K562 (cell line): Measurements from ENCODE around the gene MRPL58. TPM values are rescaled to one million over a fixed set of nuclear protein-coding genes. Genes with fewer than 3 reads are reported as not detected.

ENCODE experiments used
- ATAC-seq: fragments of 200-7000 bp; cut with Tn5 transposase; 3 replicates; pipeline ENCODE4 v1.9.1; 2020; ENCODE audit warnings: moderate library complexity
- BruUV-seq: library from RNA; stranded (reverse); fragments of 400-500 nt; replicated peaks from 2 replicates; lab custom pipeline; 2021; lab: Mats Ljungman, UMichigan
- CTCF ChIA-PET: fragments of 300-600 bp; formaldehyde crosslinking; extraction: SDS; loops from one replicate; lab custom pipeline; 2021; ENCODE audit warnings: low intra/inter-chr PET ratio; lab: Yijun Ruan, JAX
- POLR2A ChIA-PET: fragments of 300-600, 350-650 bp; sonication (Branson Sonifier 250); formaldehyde crosslinking; extraction: SDS; loops from one replicate; lab custom pipeline; 2021; ENCODE audit warnings: antibody characterized with exemption, inconsistent platforms; lab: Yijun Ruan, JAX
- DNase-seq, 4 experiments: peaks; one replicate each; pipeline versions ENCODE4 v3.0.0 to v3.0.0-alpha.2; 2011 to 2018; ENCODE audit warnings: low spot score in 3 of 4, mixed read lengths in 3 of 4; ENCODE audit errors: extremely low read depth in 1 of 4
- FAIRE-seq: peaks from 2 replicates; lab custom pipeline; 2011; peaks lifted over from hg19 to GRCh38; lab: Jason Lieb, UNC
- H2AFZ ChIP-seq: 2 replicates; pipeline ENCODE4 v1.6.0; 2011; ENCODE audit warnings: low read depth, low read length, control low read depth, inconsistent platforms
- H3K27ac ChIP-seq: fragments of 200-600 bp; 3 replicates; pipeline ENCODE4 v1.8.0; 2011; ENCODE audit warnings: low read depth, mild to moderate bottlenecking, control low read depth, inconsistent platforms, low read length, moderate library complexity, mixed read lengths; ENCODE audit errors: extremely low read depth
- H3K27me3 ChIP-seq, 2 experiments: fragments of 300-600 bp in 1 of 2; 2 replicates in 1 of 2; 3 replicates in 1 of 2; pipeline versions ENCODE4 v1.6.0 to v1.8.0; 2011; ENCODE audit warnings: inconsistent platforms in 2 of 2, low read length in 2 of 2, mild to moderate bottlenecking in 1 of 2, mixed read lengths in 1 of 2, moderate library complexity in 1 of 2; ENCODE audit not compliant: control insufficient read depth in 2 of 2, insufficient read depth in 2 of 2
- H3K36me3 ChIP-seq: fragments of 300-600 bp; 3 replicates; pipeline ENCODE4 v1.8.0; 2011; ENCODE audit warnings: mild to moderate bottlenecking, low read length, inconsistent platforms; ENCODE audit not compliant: control insufficient read depth, insufficient read depth
- H3K4me1 ChIP-seq, 2 experiments: fragments of 200-600 bp in 1 of 2; replicated peaks in 1 of 2; 2 replicates in 1 of 2; 3 replicates in 1 of 2; pipeline versions ENCODE4 v1.5.1 to v1.8.0; 2011; ENCODE audit warnings: inconsistent platforms in 2 of 2, low read length in 2 of 2, mild to moderate bottlenecking in 1 of 2, mixed read lengths in 1 of 2, moderate library complexity in 1 of 2; ENCODE audit not compliant: control insufficient read depth in 2 of 2, insufficient read depth in 2 of 2
- H3K4me2 ChIP-seq: 2 replicates; pipeline ENCODE4 v1.6.1; 2011; ENCODE audit warnings: low read length, control low read depth, inconsistent platforms, mixed read lengths; ENCODE audit not compliant: insufficient read depth
- H3K4me3 ChIP-seq: fragments of 200-600 bp; sonication (generic), shearing (Covaris generic); 2 replicates; pipeline ENCODE4 v1.5.1; 2016; ENCODE audit warnings: control low read depth, inconsistent platforms
- H3K79me2 ChIP-seq: fragments of 200-600 bp; 3 replicates; pipeline ENCODE4 v1.8.0; 2011; ENCODE audit warnings: low read length, inconsistent platforms; ENCODE audit not compliant: control insufficient read depth, insufficient read depth
- H3K9ac ChIP-seq, 2 experiments: 2 replicates each; pipeline versions ENCODE4 v1.6.0 to v1.6.1; 2011; ENCODE audit warnings: low read depth in 2 of 2, low read length in 2 of 2, control low read depth in 1 of 2, inconsistent platforms in 1 of 2, mild to moderate bottlenecking in 1 of 2, mixed read lengths in 1 of 2; ENCODE audit not compliant: insufficient read depth in 1 of 2
- H3K9me1 ChIP-seq: one replicate; pipeline ENCODE4 v1.6.0; 2011; ENCODE audit warnings: inconsistent platforms, mild to moderate bottlenecking, low read length, moderate library complexity; ENCODE audit not compliant: control insufficient read depth, insufficient read depth
- H3K9me3 ChIP-seq: replicated peaks from 2 replicates; pipeline ENCODE4 v1.5.1; 2011; ENCODE audit warnings: low read depth, low read length, inconsistent platforms; ENCODE audit not compliant: control insufficient read depth, insufficient read depth
- H4K20me1 ChIP-seq: replicated peaks from 2 replicates; pipeline ENCODE4 v1.6.1; 2011; ENCODE audit warnings: low read length, inconsistent platforms, mixed read lengths; ENCODE audit not compliant: control insufficient read depth, insufficient read depth
- CBFA2T3 ChIP-seq: fragments of 450-650 bp; IDR thresholded peaks from 2 replicates; pipeline ENCODE4 v1.6.1; 2017
- CBX5 ChIP-seq: IDR thresholded peaks from 2 replicates; pipeline ENCODE4 v1.6.1; 2014; ENCODE audit warnings: low read depth, borderline replicate concordance
- FOXJ2 ChIP-seq: fragments of 200-800 bp; sonication (Bioruptor generic); IDR thresholded peaks from 2 replicates; pipeline ENCODE4 v1.6.1; 2016; ENCODE audit warnings: missing genetic modification characterization, missing compliant biosample characterization
- HNRNPH1 ChIP-seq: fragments of 200-400 bp; formaldehyde crosslinking; optimal IDR thresholded peaks from 2 replicates; pipeline ENCODE3; 2017; ENCODE audit warnings: low read depth, mild to moderate bottlenecking, low read length, moderate library complexity
- L3MBTL2 ChIP-seq: fragments of 450-650 bp; IDR thresholded peaks from 2 replicates; pipeline ENCODE4 v1.6.1; 2016; ENCODE audit warnings: mild to moderate bottlenecking, moderate library complexity
- MCM5 ChIP-seq: fragments of 450-650 bp; IDR thresholded peaks from 2 replicates; pipeline ENCODE4 v1.6.1; 2016; ENCODE audit warnings: low read depth
- NFYB ChIP-seq: IDR thresholded peaks from 2 replicates; pipeline ENCODE4 v1.6.1; 2011; ENCODE audit warnings: mild to moderate bottlenecking, moderate library complexity; ENCODE audit not compliant: insufficient read length; ENCODE audit errors: extremely low read depth
- NR2C2 ChIP-seq, 2 experiments: fragments of 200-800 bp in 1 of 2; sonication (Bioruptor generic) in 1 of 2; sonication (generic) in 1 of 2; formaldehyde crosslinking in 1 of 2; IDR thresholded peaks; 2 replicates each; pipeline versions ENCODE4 v1.6.1 to v1.8.0; 2016 to 2022; ENCODE audit warnings: mild to moderate bottlenecking in 1 of 2, missing compliant biosample characterization in 1 of 2, missing genetic modification characterization in 1 of 2, missing genetic modification reagents in 1 of 2
- SMARCB1 ChIP-seq: IDR thresholded peaks from 2 replicates; pipeline ENCODE4 v1.6.1; 2011; ENCODE audit warnings: improper control_type of control experiment, low read depth; ENCODE audit not compliant: insufficient read length
- STAG1 ChIP-seq: sonication (generic); formaldehyde crosslinking; IDR thresholded peaks from 2 replicates; pipeline ENCODE4 v1.5.0; 2020; ENCODE audit warnings: missing genetic modification reagents, borderline replicate concordance
- WGBS: fragments of 100-300 bp; shearing (Covaris generic); methylation state at CpG from one replicate; pipeline ENCODE4 v1.1.6; 2016; ENCODE audit warnings: low coverage, mixed read lengths; ENCODE audit not compliant: insufficient coverage; ENCODE audit errors: missing lambda C conversion rate; 5-methylcytosine and 5-hydroxymethylcytosine counted together
- in situ Hi-C: fragments of 300-500 bp; cut with MboI; formaldehyde crosslinking; loops from 4 replicates; pipeline ENCODE4 v1.15.0; 2018; ENCODE audit warnings: inconsistent platforms, mixed read lengths
- intact Hi-C: fragments of 100-400 bp; cut with micrococcal nuclease; formaldehyde crosslinking; loops from 2 replicates; pipeline ENCODE4 v1.14.2; 2022
- polyA plus RNA-seq, 8 experiments: library from polyadenylated mRNA; depleted of rRNA in 4 of 8; stranded (reverse) in 5 of 8; unstranded in 3 of 8; fragments of >200 nt; fragmentation: Nextera tagmentation in 2 of 8; fragmentation: Illumina TruSeq in 1 of 8; extraction: Ambion mirVana in 2 of 8; extraction: Trizol in 1 of 8; gene quantifications; 2 replicates each; pipeline versions ENCODE4 v1.2.1 to v1.2.3, GENCODE V29; 2011 to 2014; ENCODE audit warnings: inconsistent platforms in 1 of 8, missing spikeins in 1 of 8
- total RNA-seq, 7 experiments: library from RNA; depleted of rRNA in 6 of 7; stranded (reverse); fragments of >200 nt in 6 of 7; fragmentation: Illumina TruSeq in 2 of 7; extraction: Trizol in 2 of 7; gene quantifications; 2 replicates each; pipeline versions ENCODE4 v1.2.1 to v1.2.3, GENCODE V29; 2011 to 2021; ENCODE audit warnings: low replicate concordance in 1 of 7
- TF ChIP-seq, protein P1 (sequence below): fragments of 450-650 bp; formaldehyde crosslinking; IDR thresholded peaks from 2 replicates; pipeline ENCODE4 v1.4.0; 2022; ENCODE audit warnings: missing genetic modification characterization
- TF ChIP-seq, protein P2 (sequence below), 2 experiments: fragments of 450-650 bp; IDR thresholded peaks; 2 replicates each; pipeline ENCODE4 v1.6.1; 2018; ENCODE audit warnings: mild to moderate bottlenecking in 2 of 2, low read depth in 1 of 2; ENCODE audit not compliant: partially characterized antibody in 2 of 2

MRPL58 gene
- total and polyA plus RNA-seq, 9 of the 15 experiments (the other 6 are each of a cell fraction or from before 2014, with no cell fraction given), result 30.8 to 107 (median 72.4) TPM

DNA sequence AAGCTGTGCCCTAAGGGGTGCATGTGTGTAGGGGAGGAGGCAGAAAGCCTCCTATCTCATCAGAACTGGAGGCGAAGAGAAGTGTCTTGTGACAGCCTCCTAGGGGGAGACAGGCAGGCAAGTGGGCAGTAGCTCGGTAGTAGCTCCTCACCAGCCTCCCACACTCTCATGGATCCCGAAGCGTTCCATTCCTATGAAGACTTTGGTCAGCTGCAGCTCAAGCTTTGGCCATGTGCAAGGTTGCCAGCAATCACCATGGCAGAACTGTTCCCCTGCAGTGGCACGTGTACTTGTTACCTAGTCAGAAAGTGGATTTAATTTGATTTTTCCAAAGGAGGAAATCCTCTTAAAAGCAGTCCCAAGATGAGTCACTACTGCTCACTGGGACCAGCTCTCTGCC, 6.7 kb downstream of the MRPL58 start:
- no peak overlapping the region for H3K4me2 ChIP-seq
- no peak for DNase-seq
- H3K27ac ChIP-seq, result no peak overlapping the region; the same call in 2 of the 3 replicates
- no TSS peak for BruUV-seq
- peaks cover 6 to 12% of the 10 kb centered on the region in 2 experiments; a peak in 3 of 5 replicates for H3K4me1 ChIP-seq
- H3K9me3 ChIP-seq, result no peaks in the 10 kb centered on the region; the same call in 1 of the 2 replicates
- no peaks in the 10 kb centered on the region for H4K20me1 ChIP-seq
- peaks cover 28% of the 10 kb centered on the region for H3K79me2 ChIP-seq
- FAIRE-seq, result no peak
- H3K4me3 ChIP-seq, result no peak overlapping the region
- WGBS, result 78% methylated on average over 5 of the region's 5 CpGs
- peaks cover 4% of the 10 kb centered on the region for H3K9me1 ChIP-seq
- H2AFZ ChIP-seq, result no peak overlapping the region
- CTCF ChIA-PET, result interaction anchor here (0.7 kb wide), 1 partner anchor 32 kb away, joined by 4 read pairs; the partner anchor contains the start of gene CDR2L
- intact Hi-C loops (no loop called here), in situ Hi-C loops (no loop called here)
- POLR2A ChIA-PET, result interaction anchor here (0.7 to 1.5 kb wide), 7 partner anchors 15 to 173 kb away, joined by 3 to 4 read pairs (median 3); no protein-coding TSS in a partner anchor
- ATAC-seq, result no peak; the same call in 1 of the 3 replicates
- peak overlapping the region; percentile 11 to 17; a peak in 1 of 4 replicates for H3K9ac ChIP-seq
- no peaks in the 10 kb centered on the region for H3K27me3 ChIP-seq
- peaks cover 64% of the 10 kb centered on the region; the same call in 2 of the 3 replicates for H3K36me3 ChIP-seq
- TF ChIP-seq SMARCB1 (no peak), CBX5 (no peak), STAG1 (CRISPR knock-in tag) (no peak), FOXJ2 (no peak), CBFA2T3 (no peak), HNRNPH1 (no peak), MCM5 (no peak), NR2C2 (CRISPR knock-in tag; IDR thresholded peaks at IDR 0.05) (no peak), NR2C2 (tag; IDR thresholded peaks at IDR 0.05) (no peak), L3MBTL2 (no peak), NFYB (no peak)
- TF ChIP-seq, protein P1, sequence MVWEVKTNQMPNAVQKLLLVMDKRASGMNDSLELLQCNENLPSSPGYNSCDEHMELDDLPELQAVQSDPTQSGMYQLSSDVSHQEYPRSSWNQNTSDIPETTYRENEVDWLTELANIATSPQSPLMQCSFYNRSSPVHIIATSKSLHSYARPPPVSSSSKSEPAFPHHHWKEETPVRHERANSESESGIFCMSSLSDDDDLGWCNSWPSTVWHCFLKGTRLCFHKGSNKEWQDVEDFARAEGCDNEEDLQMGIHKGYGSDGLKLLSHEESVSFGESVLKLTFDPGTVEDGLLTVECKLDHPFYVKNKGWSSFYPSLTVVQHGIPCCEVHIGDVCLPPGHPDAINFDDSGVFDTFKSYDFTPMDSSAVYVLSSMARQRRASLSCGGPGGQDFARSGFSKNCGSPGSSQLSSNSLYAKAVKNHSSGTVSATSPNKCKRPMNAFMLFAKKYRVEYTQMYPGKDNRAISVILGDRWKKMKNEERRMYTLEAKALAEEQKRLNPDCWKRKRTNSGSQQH (CRISPR knock-in tag), result no peak
- TF ChIP-seq, protein P2, sequence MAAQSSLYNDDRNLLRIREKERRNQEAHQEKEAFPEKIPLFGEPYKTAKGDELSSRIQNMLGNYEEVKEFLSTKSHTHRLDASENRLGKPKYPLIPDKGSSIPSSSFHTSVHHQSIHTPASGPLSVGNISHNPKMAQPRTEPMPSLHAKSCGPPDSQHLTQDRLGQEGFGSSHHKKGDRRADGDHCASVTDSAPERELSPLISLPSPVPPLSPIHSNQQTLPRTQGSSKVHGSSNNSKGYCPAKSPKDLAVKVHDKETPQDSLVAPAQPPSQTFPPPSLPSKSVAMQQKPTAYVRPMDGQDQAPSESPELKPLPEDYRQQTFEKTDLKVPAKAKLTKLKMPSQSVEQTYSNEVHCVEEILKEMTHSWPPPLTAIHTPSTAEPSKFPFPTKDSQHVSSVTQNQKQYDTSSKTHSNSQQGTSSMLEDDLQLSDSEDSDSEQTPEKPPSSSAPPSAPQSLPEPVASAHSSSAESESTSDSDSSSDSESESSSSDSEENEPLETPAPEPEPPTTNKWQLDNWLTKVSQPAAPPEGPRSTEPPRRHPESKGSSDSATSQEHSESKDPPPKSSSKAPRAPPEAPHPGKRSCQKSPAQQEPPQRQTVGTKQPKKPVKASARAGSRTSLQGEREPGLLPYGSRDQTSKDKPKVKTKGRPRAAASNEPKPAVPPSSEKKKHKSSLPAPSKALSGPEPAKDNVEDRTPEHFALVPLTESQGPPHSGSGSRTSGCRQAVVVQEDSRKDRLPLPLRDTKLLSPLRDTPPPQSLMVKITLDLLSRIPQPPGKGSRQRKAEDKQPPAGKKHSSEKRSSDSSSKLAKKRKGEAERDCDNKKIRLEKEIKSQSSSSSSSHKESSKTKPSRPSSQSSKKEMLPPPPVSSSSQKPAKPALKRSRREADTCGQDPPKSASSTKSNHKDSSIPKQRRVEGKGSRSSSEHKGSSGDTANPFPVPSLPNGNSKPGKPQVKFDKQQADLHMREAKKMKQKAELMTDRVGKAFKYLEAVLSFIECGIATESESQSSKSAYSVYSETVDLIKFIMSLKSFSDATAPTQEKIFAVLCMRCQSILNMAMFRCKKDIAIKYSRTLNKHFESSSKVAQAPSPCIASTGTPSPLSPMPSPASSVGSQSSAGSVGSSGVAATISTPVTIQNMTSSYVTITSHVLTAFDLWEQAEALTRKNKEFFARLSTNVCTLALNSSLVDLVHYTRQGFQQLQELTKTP (IDR thresholded peaks at IDR 0.05; ENCODE audit: low read depth in 1 of 2, partially characterized antibody in 2 of 2), result no peak
